Lung microvascular endothelial cell (primary cell): Measurements from ENCODE around the gene SP1. TPM values are rescaled to one million over a fixed set of nuclear protein-coding genes. Genes with fewer than 3 reads are reported as not detected.
"Not testable (repeated sequence)": the region's sequence is repeated elsewhere in the genome, so short reads cannot be mapped to it uniquely, and the experiment has no call there.

Experiments
- DNase-seq, 2 donors: peaks; one replicate each; pipeline versions ENCODE4 v3.0.0 to v3.0.0-alpha.2; 2010; ENCODE audit warnings: low read depth in 2 of 2
- total RNA-seq: library from RNA; depleted of rRNA; stranded (reverse); fragments of >200 nt; gene quantifications from 2 replicates; pipeline ENCODE4 v1.2.1, GENCODE V29; 2014

SP1 gene
- total RNA-seq: 21.4 and 26.8 TPM in 2 replicates

GRCh38 chr12:53380104-53380793, at the start of gene SP1:
Gene SP1 (plus strand): TSS chr12:53380176. CDS start chr12:53380292, 116 bp downstream.
- DNase-seq: peak; percentile 96 to 98

GRCh38 chr12:53330671-53331070, 49.3 kb upstream of the SP1 start:
- DNase-seq: no peak

- DNase-seq: not testable (repeated sequence)
These were observed 47.6 kb upstream of the SP1 start for GRCh38 chr12:53332339-53332738.

GRCh38 chr12:53332744-53333143, 47.2 kb upstream of the SP1 start:
- no peak for DNase-seq

GRCh38 chr12:53333289-53333688, 46.7 kb upstream of the SP1 start:
- DNase-seq: no peak

GRCh38 chr12:53333845-53334244, 46.1 kb upstream of the SP1 start:
- no peak for DNase-seq

GRCh38 chr12:53334822-53335221, 45.2 kb upstream of the SP1 start:
- DNase-seq: no peak

- DNase-seq: no peak
These were observed 43.7 kb upstream of the SP1 start, which contains the start of gene SP7 for GRCh38 chr12:53336181-53336681. Gene SP7 (minus strand): TSS chr12:53336354. CDS start chr12:53335646, 708 bp downstream.

- DNase-seq: no peak
These were observed 42.0 kb upstream of the SP1 start for GRCh38 chr12:53338017-53338416.

- no peak for DNase-seq
These were observed 41.1 kb upstream of the SP1 start for GRCh38 chr12:53338916-53339315.

- no peak for DNase-seq
These were observed 39.6 kb upstream of the SP1 start for GRCh38 chr12:53340398-53340797.

GRCh38 chr12:53343449-53343848, 36.5 kb upstream of the SP1 start:
- DNase-seq: no peak

- no peak for DNase-seq
These were observed 36.0 kb upstream of the SP1 start for GRCh38 chr12:53343969-53344368.

GRCh38 chr12:53344487-53344823, 35.5 kb upstream of the SP1 start:
- no peak for DNase-seq

GRCh38 chr12:53344824-53345485, 35.0 kb upstream of the SP1 start:
- peak; percentile 81 to 84 for DNase-seq

- peak; percentile 32 to 92 for DNase-seq
These were observed 34.3 kb upstream of the SP1 start for GRCh38 chr12:53345486-53346188.

GRCh38 chr12:53346491-53346890, 33.5 kb upstream of the SP1 start:
- no peak for DNase-seq

- DNase-seq: no peak
These were observed 32.1 kb upstream of the SP1 start for GRCh38 chr12:53347905-53348304.

- DNase-seq: peak; percentile 92
These were observed 27.4 kb upstream of the SP1 start for GRCh38 chr12:53352331-53353256.

- no peak for DNase-seq
These were observed 26.7 kb upstream of the SP1 start for GRCh38 chr12:53353257-53353655.

- DNase-seq: no peak
These were observed 24.9 kb upstream of the SP1 start for GRCh38 chr12:53355121-53355520.
